Activated CD4-positive, CD25-positive, alpha-beta regulatory T cell treated with anti-CD3 and anti-CD28 coated beads, Interleukin-2, amount 50 U/mL, for 16 hours (primary cell): Measurements from ENCODE around the gene DNAL4.
A peak's percentile ranks its signal among the peaks of the same experiment; 100 is the strongest.

Experiments
- DNase-seq: peaks from one replicate; pipeline ENCODE4 v3.0.0-alpha.2; 2020; ENCODE audit warnings: low read depth, low spot score

Gene DNAL4

DNA sequence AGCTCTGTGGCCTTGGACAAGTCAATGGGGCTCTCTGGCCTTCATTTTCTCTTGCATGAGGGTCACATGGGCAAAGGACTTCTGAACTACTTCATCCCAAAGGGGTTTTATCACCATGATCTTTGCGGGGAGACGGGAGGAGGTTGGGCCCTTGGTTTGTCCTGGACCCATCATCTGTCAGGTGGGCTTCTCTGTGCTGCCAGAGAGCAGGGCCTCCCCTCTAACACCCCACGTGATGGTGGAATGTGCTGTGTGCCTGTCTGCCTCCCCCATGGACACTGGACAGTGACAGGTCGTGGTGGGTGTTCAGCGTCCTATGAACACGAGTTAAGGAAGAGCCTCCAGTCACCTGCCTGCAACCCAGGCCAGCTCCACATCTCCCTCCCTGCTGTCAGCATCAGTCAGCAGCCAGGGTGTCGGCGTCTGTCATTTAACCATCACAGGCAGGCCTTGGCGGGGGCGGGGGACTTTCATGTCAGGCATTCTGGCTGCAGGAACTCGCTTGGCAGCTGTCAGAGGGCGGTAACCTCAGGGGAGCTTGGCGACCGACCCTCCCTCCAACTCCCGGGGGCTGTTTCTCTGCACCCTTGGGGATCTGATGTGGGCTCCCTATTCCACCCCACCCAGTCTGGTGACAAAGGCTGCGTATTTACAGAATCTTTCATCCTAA lies 35.5 kb downstream of the DNAL4 start:
- peak; percentile 40 for DNase-seq

- DNase-seq, result no peak
Measured at GRCh38 chr22:38757464-38757757, 36.5 kb downstream of the DNAL4 start.

- DNase-seq, result no peak
Measured at GRCh38 chr22:38756711-38757463, 37.1 kb downstream of the DNAL4 start.

DNA sequence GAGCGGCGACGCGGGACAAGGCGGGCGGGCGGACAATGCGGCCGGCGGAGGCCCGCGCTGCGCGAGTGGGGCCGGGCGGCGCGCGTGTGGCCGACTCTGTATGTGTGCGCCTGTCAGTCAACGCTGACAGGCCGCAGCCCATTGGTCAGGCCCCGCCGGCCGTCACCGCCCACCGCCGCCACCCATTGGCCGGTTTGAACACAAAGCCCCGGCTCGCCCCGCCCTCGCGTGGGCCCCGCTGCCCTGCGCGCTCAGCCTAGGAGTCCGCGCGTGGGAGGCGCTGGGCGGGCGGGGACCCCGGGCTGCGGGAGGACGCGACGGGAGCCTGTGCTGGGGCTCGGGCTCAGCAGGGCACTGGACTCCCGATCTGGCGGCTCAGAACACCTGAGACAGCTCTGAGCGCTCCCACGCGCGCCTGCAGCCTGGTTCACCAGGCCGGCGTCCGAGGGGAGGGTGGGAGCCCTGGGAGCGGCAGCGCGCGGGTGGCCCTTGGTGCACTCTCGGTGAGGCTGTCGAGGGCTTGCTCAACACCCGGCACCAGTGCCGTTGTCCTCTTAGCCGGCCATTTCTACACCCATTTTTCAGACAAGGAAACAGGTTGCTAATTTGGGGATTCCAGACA lies 37.9 kb downstream of the DNAL4 start, which contains the start of gene SUN2:
Gene SUN2 (minus strand): TSS at position 88 of the 622 bp plus-strand sequence. CDS start 3,370 bp downstream, outside the sequence.
- peak; percentile 86 for DNase-seq

DNA sequence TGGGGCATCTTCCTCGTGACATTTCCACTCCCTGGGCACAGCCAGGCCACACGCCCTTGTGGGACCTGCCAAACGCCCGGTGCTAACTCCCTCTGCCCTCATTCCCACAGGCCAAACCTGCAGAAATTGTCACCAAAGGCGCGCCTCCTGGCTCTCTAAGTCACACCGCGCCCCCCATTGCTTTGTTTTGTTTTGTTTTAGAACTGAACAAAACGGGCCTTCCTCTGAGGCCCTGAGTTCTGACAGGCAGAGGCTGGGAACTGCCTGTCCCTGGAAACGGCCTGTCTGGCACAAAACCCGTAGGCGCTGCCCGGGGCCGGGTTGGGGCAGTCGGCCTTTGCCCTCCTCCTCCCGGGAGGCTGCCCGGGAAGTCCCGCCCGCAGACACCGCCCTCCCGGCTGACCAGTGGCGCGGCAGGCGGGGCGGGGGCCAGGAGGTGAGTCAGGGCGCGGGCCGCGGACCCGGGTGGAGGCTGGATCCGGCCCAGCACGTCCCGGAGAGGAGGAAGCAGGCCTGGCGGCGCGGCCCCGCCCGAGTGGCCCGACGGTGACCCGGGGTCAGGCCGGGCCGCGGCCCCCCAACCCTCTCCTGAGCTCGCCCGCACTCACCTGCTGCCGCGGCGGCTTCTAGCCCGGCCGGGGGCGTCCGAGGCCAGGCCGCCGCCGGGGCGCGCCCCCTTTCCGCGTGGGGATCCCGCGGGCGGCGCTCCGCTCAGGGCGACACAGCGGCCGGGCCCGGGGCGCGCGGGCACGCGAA lies 38.6 kb downstream of the DNAL4 start:
- DNase-seq, result no peak

GRCh38 chr22:38754751-38755154 lies 39.2 kb downstream of the DNAL4 start:
- no peak for DNase-seq

DNA sequence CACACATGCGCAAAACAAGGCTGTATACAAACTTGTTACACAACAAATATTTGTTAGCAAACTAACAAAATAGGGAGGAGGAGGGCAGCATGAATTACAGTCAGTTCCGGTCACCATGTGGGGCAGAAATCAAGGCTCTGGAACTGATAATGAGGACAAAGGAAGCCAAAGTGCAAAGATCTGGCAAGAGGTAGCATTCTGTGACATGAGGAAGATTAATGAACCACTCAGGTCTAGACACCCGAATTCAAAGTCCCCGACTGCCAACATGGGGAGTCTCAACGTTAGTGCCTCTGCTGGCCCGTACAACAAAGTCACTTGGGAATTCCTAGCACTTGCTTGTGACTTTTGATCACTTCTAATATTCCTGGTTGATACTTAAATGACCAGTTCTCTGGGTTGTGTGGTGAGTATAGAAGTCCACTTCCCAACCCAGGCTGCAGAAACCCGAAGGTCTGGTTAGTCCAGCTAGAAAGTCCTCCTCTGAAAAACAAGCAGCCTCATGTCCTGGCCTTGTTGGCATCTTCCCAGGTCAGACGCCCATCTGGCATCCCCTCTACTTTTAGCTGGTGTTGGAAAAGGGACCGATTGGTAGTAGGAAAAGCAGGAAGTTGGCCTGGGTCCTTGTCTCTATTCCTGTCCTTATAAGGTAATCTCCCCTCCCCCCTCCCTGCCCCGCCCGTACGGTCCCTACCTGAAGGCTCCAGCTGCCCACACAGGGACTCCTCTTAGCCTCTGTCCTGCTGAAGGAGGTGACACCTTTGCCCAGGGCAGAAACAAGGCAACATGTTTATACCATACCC lies 39.8 kb downstream of the DNAL4 start:
- DNase-seq, result no peak

DNA sequence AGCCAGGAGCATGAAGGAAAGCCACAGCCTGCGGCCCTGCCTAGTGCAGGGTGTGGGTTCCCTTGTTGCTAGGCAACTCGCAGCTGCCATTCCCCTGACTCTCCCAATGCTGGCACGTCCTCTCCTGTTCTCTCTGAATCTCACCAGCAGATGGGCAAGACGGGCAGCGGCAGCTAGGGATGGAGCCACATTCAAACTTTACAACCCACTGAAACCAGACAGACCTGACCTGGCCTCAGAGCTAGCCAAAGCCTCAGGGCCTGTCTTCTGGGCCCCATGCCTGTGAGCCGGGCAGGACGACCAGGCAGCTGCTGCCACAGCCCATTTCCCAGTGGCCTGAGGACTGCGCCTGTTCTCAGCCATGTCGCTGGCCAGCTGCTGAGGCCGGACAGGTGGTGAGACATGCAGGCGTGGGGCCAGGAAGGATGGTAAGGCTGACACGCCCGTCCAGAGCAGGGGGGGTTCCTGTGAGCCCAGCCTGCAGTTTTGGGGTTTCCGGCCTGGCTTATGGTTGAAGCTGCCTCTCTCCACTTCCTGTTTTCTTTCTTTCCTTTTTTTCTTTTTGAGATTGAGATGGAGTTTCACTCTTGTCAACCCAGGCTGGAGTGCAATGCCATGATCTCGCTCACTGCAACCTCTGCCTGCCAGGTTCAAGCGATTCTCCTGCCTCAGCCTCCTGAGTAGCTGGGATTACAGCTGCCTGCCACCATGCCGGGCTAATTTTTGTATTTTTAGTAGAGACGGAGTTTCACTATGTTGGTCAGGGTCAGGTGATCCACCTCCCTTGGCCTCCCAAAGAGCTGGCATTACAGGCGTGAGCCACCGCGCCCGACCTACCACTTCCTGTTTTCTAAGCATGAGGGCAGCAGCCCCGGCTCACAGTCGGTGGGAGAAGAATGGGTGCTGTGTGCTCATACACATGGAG lies 42.3 kb downstream of the DNAL4 start:
- DNase-seq, result peak; percentile 48

DNA sequence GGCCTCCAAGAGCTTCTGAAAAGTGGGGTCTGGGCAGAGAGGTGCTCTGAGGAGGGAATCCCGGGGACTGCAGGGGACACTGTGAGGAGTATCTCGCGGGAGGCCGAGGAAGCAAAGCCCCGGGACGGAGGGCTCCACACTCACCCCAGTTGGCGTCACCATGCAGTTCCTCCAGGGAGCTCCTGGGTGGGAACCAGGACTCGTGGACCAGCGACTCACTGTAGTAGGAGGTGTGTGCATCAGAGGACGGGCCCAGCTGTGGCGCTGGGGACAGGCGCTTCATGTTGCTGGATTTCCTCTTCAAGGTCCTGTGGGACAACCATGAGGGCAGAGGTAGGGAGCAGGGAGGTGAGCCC lies 42.9 kb downstream of the DNAL4 start:
- DNase-seq, result no peak

DNA sequence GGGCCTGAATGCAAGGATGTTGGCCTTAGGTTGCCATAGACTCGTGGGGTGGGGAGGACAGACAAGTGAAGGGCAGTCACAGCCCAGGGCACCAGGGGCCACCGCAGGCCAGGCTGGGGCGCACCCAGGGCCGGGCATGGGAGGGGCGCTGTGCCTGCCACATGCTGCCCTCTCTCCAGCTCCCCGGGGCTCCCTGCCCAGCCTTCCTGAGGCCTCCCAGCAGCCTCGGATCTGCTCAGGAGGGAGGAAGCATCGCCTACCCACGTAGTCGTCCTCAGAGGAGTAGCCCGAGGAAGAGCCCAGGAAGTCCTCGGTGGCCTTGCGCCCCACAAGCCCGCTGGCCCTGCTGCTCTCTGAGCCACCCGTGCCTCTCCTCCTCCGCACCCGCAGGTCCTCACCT lies 43.3 kb downstream of the DNAL4 start:
- no peak for DNase-seq

- DNase-seq, result no peak
Measured at GRCh38 chr22:38750104-38750503, 43.8 kb downstream of the DNAL4 start.

DNA sequence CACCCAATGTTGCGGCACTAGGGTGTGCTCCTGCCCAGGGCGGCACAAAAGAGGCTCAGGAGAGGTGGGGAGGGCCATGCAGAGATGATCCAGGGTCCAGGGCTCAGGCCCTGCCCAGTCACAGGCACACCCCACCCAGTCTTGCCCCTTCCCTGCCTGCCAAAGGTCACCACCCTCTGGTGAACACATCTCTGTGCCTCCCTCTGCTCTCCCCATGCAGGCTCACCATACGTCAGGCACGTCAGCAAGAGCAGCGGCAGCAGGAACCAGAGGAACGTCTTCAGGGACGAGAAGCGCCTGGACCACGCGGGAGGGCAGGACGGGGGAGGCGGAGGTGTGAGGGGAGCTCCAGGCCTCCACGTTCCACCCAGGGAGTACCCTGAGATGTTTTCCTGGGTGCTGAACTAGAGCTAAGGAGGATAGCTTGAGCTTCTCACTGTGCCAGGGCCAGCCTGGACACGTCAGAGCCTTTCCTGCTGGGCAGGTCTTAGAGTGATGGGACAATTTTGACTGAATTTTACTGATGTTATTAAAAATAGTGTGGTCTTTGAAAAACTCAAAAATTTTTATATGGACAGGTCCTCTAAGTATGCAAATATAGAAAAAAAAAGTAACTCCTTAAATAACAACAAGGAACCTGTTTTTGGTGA lies 45.3 kb downstream of the DNAL4 start:
- DNase-seq, result no peak

- no peak for DNase-seq
Measured at GRCh38 chr22:38745676-38746460, 48.1 kb downstream of the DNAL4 start.

DNA sequence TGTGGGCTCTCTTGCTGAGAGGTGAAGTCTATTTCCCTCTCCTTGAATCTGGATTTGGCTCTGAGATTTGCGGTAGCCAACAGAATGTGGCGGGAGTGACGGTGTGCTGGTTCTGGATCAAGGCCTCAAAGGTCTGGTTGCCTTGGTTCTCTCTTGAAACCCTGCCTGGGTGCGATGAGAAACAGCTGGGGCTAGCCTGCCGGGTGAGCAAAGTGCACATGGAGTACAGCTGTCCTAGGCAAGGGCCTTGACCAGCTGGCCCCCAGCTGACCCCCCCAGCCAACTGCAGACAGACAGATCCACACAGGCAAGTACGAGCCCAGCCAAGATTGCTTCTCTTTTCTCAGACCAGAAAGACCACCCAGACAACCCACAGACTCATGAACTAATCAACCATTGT lies 49.0 kb downstream of the DNAL4 start:
- DNase-seq, result no peak

- DNase-seq, result no peak
Measured at GRCh38 chr22:38742176-38742942, 51.6 kb downstream of the DNAL4 start.

DNA sequence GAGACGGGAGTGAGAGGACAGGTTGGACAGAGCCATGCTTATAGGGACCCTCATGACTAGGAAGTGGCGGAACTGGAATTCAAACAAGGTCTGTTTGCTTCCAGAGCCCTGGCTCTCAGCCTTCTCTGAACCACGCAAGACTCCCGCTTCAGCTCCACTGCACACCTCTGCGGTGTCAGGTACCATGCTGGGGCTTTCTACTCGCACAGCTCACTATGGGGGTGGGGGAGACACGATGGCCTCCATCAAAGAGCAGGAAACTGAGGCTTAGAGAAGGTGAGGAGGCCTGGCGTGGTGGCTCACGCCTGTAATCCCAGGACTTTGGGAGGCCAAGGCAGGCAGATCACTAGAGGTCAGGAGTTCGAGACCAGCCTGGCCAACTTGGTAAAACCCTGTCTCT lies 52.4 kb downstream of the DNAL4 start:
- no peak for DNase-seq

DNA sequence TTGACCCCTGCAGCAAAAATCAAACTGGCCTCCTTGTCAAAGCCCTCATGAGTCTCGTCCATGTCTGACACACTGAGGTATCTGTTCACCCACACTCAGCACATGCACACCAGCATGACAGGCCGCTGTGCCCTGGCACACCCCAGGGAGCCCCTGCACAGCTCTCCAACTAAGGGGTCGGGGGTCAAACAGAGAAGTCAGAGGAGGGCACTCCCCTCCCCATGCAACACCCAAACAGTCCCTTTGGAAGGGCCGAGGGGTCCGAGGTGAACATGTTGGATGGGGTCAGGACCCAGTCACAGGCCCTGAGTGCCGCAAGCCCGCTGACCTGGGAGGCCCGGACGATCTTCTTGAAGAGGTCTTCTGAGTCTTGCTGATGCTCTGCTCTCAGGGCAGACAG lies 52.8 kb downstream of the DNAL4 start:
- no peak for DNase-seq

DNA sequence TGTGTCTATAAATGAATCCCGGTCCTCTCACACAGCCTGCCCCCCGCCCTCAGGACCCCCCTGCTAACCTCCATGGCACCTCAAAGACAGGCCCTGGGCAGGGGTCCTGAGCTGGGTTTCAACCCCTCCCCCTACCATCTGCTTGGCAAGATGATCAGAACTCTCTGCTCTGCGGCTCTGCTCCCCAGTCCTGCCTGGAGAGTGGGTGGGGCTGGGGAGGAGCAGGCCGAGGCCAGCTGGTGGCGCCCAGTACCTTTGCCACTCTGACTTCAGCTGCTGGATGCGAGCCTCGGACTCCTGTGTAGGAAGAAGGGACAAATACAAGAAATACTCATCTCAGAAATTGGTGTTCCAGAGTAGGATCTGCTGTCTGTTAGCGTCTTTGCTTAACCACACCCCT lies 53.2 kb downstream of the DNAL4 start:
- no peak for DNase-seq
